Peyer's patch (tissue), 4 donors: Measurements from ENCODE around the gene NLRP6. TPM values are rescaled to one million over a fixed set of nuclear protein-coding genes. Genes with fewer than 3 reads are reported as not detected.

ENCODE experiments used
- DNase-seq, 3 donors: peaks; one replicate each; pipeline ENCODE4 v3.0.0-alpha.2; 2017 to 2019
- H3K27ac ChIP-seq, 4 donors: fragments of 200-600 bp; sonication (generic); one replicate each; pipeline ENCODE4 v1.5.1; 2016 to 2019
- H3K27me3 ChIP-seq, 2 donors: fragments of 200-600 bp; sonication (generic); one replicate each; pipeline ENCODE4 v1.5.1; 2019
- H3K36me3 ChIP-seq, 3 donors: fragments of 200-600 bp; sonication (generic); one replicate each; pipeline ENCODE4 v1.5.1; 2016 to 2019
- H3K4me1 ChIP-seq, 4 donors: fragments of 200-600 bp; sonication (generic); one replicate each; pipeline ENCODE4 v1.5.1; 2016 to 2019
- H3K4me3 ChIP-seq, 4 donors: fragments of 200-600 bp; sonication (generic); 1 replicate in 3 of 4; 2 replicates in 1 of 4; pipeline ENCODE4 v1.5.1; 2016 to 2019; ENCODE audit warnings: mild to moderate bottlenecking in 1 of 4
- H3K9me3 ChIP-seq, 4 donors: fragments of 200-600 bp; sonication (generic); one replicate each; pipeline ENCODE4 v1.5.1; 2016 to 2019; ENCODE audit warnings: mild to moderate bottlenecking in 1 of 4
- POLR2A ChIP-seq, 2 donors: fragments of 450-650 bp; IDR thresholded peaks; one replicate each; pipeline ENCODE4 v1.5.1; 2017; ENCODE audit warnings: antibody characterized with exemption in 2 of 2, mild to moderate bottlenecking in 2 of 2, moderate library complexity in 2 of 2
- total RNA-seq, 4 donors: library from RNA; depleted of rRNA; stranded (reverse); fragments of >200 nt; gene quantifications; one replicate each; pipeline ENCODE4 v1.1.0, GENCODE V29; 2016
- TF ChIP-seq, protein P1 (sequence below), 6 experiments: fragments of 450-650 bp in 4 of 6; fragments of 200-600 bp in 2 of 6; sonication (generic) in 1 of 6; IDR thresholded peaks; one replicate each; pipeline ENCODE4 v1.5.1; 2017 to 2019; ENCODE audit warnings: antibody characterized with exemption in 6 of 6, mild to moderate bottlenecking in 3 of 6, moderate library complexity in 1 of 6

Gene NLRP6
- total RNA-seq, 4 donors from 2014 or later: 109 to 687 (median 492) TPM

DNA sequence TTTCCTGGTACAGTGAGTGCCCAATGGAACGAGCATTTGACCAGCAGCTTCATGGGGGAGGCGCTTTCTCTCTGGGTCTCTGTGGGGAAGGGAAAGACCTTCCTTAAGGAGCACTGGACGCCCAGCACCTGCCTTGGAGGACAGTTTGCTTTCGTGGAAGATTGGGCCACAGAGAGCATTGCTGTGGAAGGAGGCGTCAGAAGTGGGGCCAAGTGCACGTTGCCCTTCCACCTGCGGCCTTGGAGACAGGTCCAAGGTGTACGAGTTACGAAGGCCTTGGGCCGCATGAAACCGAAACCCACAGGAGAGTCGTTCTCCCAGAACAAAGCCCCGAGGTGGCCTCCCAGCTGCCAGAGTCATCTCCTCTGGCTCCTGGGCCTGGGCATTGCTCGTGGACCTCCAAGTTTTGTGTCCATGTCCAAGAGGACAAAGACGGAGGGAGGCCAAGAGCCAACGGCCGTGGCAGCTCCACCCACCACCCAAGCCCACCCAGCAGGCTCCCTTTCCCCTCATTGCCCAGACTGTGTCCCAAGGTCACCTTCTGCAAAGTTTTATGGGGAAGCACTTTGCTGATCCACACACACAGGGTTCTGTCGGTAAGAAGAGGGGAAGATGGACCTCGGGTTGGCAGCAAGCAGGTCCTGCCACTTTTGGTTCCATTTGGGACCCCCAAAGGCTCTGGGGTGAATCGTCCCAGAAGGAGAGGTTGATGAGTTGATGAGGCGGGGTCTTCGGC lies 5.8 kb upstream of the NLRP6 start:
- Histone ChIP-seq H3K36me3 (no peaks in the 10 kb centered on the region), H3K27ac (peak overlapping the region in 3 of 4 donors; percentile 93 to 96 (median 95))

DNA sequence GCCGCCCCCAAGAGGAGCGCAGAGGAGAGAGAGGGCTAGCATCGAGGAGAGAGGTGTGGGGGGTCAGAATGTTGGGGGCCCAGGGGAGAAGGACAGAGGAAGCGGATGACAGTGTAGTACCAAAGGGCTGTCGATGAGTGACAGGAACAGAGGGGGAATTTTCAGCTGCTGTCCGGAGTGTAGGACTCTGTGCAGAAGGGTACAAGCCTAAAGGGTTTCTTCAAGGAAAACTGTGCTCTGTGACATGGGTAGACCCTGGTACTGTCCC lies 5.3 kb upstream of the NLRP6 start:
- Histone ChIP-seq H3K36me3 (no peaks in the 10 kb centered on the region), H3K27ac (peak overlapping the region in 3 of 4 donors; percentile 93 to 96 (median 95)), H3K4me1 (peaks cover 6 to 24% (median 8%) of the 10 kb centered on the region in 4 donors), H3K9me3 (no peaks in the 10 kb centered on the region), H3K27me3 (no peaks in the 10 kb centered on the region), H3K4me3 (no peak overlapping the region)
- TF ChIP-seq, protein P1, sequence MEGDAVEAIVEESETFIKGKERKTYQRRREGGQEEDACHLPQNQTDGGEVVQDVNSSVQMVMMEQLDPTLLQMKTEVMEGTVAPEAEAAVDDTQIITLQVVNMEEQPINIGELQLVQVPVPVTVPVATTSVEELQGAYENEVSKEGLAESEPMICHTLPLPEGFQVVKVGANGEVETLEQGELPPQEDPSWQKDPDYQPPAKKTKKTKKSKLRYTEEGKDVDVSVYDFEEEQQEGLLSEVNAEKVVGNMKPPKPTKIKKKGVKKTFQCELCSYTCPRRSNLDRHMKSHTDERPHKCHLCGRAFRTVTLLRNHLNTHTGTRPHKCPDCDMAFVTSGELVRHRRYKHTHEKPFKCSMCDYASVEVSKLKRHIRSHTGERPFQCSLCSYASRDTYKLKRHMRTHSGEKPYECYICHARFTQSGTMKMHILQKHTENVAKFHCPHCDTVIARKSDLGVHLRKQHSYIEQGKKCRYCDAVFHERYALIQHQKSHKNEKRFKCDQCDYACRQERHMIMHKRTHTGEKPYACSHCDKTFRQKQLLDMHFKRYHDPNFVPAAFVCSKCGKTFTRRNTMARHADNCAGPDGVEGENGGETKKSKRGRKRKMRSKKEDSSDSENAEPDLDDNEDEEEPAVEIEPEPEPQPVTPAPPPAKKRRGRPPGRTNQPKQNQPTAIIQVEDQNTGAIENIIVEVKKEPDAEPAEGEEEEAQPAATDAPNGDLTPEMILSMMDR (IDR thresholded peaks at IDR 0.05): no peak
- TF ChIP-seq POLR2A (IDR thresholded peaks at IDR 0.05): no peak
- DNase-seq: no peak

More for the DNA sequence above, 5.8 kb upstream of the NLRP6 start:
- H3K9me3 ChIP-seq: no peaks in the 10 kb centered on the region
- H3K27me3 ChIP-seq: no peaks in the 10 kb centered on the region
- peaks cover 6 to 27% (median 8%) of the 10 kb centered on the region in 4 donors for H3K4me1 ChIP-seq
- H3K4me3 ChIP-seq: peak overlapping the region in 2 of 4 donors; percentile 22 to 34
- TF ChIP-seq, protein P1 (IDR thresholded peaks at IDR 0.05): peak in 1 of 6 experiments; percentile 4
- TF ChIP-seq POLR2A (IDR thresholded peaks at IDR 0.05): peak; percentile 70 to 77
- DNase-seq: peak in 2 of 3 donors; percentile 86 to 89

DNA sequence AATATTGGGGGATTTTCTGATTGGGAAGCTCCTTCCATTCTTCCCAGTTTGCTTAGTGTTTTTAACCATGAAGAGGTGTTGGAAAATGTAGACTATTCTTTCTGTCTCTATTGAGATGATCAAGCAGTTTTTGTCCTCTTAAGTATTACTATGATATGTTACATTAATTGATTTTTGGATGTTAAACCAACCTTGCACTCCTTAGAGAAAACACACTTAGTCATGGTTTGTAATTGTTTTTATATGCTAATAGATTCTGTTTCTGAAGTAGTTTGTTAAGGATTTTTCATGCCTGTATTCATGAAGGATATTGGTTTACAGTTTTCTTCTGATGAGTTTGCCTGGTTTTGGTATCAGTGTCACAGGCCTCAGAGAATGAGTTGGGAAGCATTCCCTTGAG lies 2.0 kb upstream of the NLRP6 start:
- Histone ChIP-seq H3K4me3 (no peak overlapping the region), H3K27ac (no peak overlapping the region), H3K36me3 (peaks cover 0 to 9% (median 0%) of the 10 kb centered on the region in 3 donors), H3K4me1 (peaks cover 0 to 25% (median 11%) of the 10 kb centered on the region in 4 donors), H3K9me3 (no peaks in the 10 kb centered on the region), H3K27me3 (peaks cover 0 to 1% of the 10 kb centered on the region in 2 donors)
- TF ChIP-seq, protein P1 (IDR thresholded peaks at IDR 0.05): no peak
- no peak for TF ChIP-seq POLR2A (IDR thresholded peaks at IDR 0.05)
- no peak for DNase-seq

DNA sequence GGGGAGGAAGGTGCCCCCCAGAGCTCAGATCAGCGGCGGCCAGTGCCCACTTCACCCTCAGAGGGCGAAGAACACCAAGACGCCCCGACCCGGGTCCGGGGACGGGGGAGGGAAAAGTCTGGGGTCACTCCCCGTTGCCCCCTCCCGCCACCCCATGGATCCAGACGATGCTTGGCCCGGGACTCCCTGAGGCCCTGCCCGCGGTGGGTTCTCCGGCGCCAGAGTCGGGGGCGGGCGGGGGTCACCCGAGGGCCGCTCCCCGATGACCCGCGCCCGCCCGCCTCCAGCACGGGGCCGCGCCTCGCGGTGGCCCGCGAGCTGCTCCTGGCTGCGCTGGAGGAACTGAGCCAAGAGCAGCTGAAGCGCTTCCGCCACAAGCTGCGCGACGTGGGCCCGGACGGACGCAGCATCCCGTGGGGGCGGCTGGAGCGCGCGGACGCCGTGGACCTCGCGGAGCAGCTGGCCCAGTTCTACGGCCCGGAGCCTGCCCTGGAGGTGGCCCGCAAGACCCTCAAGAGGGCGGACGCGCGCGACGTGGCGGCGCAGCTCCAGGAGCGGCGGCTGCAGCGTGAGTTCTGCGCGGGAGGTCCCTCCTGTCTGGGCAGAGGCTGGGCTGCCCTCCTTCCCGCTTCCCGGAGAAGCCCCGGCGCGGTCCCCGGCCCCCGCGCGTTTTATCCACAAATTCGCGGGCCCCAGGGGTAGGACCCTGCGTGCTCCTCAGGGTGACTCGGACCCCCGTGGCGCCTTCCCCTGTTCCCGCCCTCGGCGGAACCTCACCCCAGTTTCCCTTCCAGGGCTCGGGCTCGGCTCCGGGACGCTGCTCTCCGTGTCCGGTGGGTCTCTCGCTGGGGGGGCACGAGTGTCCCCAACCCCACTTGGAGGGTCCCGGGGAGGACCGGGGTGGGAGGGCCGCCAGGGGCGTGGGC lies 1.1 kb downstream of the NLRP6 start:
- TF ChIP-seq, protein P1 (IDR thresholded peaks at IDR 0.05): no peak
- TF ChIP-seq POLR2A (IDR thresholded peaks at IDR 0.05): peak in 1 of 2 donors; percentile 7
- H3K27me3 ChIP-seq: peaks cover 0 to 12% of the 10 kb centered on the region in 2 donors
- H3K36me3 ChIP-seq: peaks cover 0 to 27% (median 0%) of the 10 kb centered on the region in 3 donors
- peak in 2 of 3 donors; percentile 66 to 69 for DNase-seq
- H3K4me1 ChIP-seq: peaks cover 0 to 34% (median 19%) of the 10 kb centered on the region in 4 donors
- H3K4me3 ChIP-seq: peak overlapping the region; percentile 52 to 61 (median 56)
- peak overlapping the region; percentile 73 to 96 (median 86) for H3K27ac ChIP-seq
- H3K9me3 ChIP-seq: no peaks in the 10 kb centered on the region

DNA sequence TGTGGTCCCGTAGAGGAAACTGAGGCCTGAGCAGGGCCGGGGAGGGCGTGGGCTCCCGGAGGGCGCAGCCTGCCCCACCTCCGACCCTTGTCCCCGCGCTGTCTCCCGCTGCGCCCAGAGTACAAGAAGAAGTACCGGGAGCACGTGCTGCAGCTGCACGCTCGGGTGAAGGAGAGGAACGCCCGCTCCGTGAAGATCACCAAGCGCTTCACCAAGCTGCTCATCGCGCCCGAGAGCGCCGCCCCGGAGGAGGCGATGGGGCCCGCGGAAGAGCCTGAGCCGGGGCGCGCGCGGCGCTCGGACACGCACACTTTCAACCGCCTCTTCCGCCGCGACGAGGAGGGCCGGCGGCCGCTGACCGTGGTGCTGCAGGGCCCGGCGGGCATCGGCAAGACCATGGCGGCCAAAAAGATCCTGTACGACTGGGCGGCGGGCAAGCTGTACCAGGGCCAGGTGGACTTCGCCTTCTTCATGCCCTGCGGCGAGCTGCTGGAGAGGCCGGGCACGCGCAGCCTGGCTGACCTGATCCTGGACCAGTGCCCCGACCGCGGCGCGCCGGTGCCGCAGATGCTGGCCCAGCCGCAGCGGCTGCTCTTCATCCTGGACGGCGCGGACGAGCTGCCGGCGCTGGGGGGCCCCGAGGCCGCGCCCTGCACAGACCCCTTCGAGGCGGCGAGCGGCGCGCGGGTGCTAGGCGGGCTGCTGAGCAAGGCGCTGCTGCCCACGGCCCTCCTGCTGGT lies 1.9 kb downstream of the NLRP6 start:
- H3K4me1 ChIP-seq: peaks cover 0 to 34% (median 19%) of the 10 kb centered on the region in 4 donors
- TF ChIP-seq POLR2A (IDR thresholded peaks at IDR 0.05): peak; percentile 40 to 50
- TF ChIP-seq, protein P1 (IDR thresholded peaks at IDR 0.05): no peak
- H3K9me3 ChIP-seq: no peaks in the 10 kb centered on the region
- peak overlapping the region; percentile 73 to 96 (median 86) for H3K27ac ChIP-seq
- peaks cover 0 to 12% of the 10 kb centered on the region in 2 donors for H3K27me3 ChIP-seq
- H3K4me3 ChIP-seq: peak overlapping the region; percentile 52 to 61 (median 56)
- peaks cover 0 to 31% (median 0%) of the 10 kb centered on the region in 3 donors for H3K36me3 ChIP-seq
- DNase-seq: peak; percentile 55 to 89 (median 88)
